HCT116 (cell line): ENCODE data around the gene FTO. TPM values are rescaled to one million over a fixed set of nuclear protein-coding genes. Genes with fewer than 3 reads are reported as not detected.

ENCODE experiments used
- ATAC-seq: fragments of 200-7000 bp; cut with Tn5 transposase; 2 replicates; pipeline ENCODE4 v1.9.1; 2020; ENCODE audit warnings: mild to moderate bottlenecking, moderate library complexity
- BruUV-seq: library from RNA; stranded (reverse); fragments of 400-500 nt; replicated peaks from 2 replicates; lab custom pipeline; 2021; lab: Mats Ljungman, UMichigan
- CTCF ChIA-PET: fragments of 300-600 bp; sonication (Branson Sonifier 250); formaldehyde crosslinking; loops from one replicate; lab custom pipeline; 2021; ENCODE audit warnings: antibody characterized with exemption; lab: Charles Lee
- POLR2A ChIA-PET: fragments of 300-600, 350-600 bp; sonication (Branson Sonifier 250); formaldehyde crosslinking; loops from one replicate; lab custom pipeline; 2021; ENCODE audit warnings: antibody characterized with exemption; lab: Charles Lee
- RAD21 ChIA-PET, 2 experiments: fragments of 300-600 bp; sonication (Branson Sonifier 250); formaldehyde crosslinking; loops; one replicate each; lab custom pipeline; 2023; ENCODE audit warnings: low total read pairs in 2 of 2; ENCODE audit not compliant: uncharacterized antibody in 2 of 2, unreplicated experiment in 2 of 2, low non-redundant PET in 1 of 2; lab: Charles Lee
- DNase-seq: peaks from one replicate; pipeline ENCODE4 v3.0.0-alpha.2; 2010; ENCODE audit warnings: low read depth, low spot score
- H2AFZ ChIP-seq: fragments of 200-600 bp; shearing (Covaris generic), sonication (generic); 2 replicates; pipeline ENCODE4 v1.6.1; 2017; ENCODE audit warnings: low read depth, mixed run types, mixed read lengths, antibody characterized with exemption, low read length; ENCODE audit not compliant: poor library complexity, severe bottlenecking
- H3K27ac ChIP-seq: 2 replicates; pipeline ENCODE4 v1.5.1; 2012; ENCODE audit warnings: low read depth, low read length
- H3K27me3 ChIP-seq: fragments of 200-600 bp; sonication (generic); 2 replicates; pipeline ENCODE4 v1.6.1; 2016; ENCODE audit warnings: mixed run types, low read length, mixed read lengths; ENCODE audit not compliant: insufficient read depth
- H3K36me3 ChIP-seq, 2 experiments: fragments of 200-500 bp in 1 of 2; fragments of 200-600 bp in 1 of 2; sonication (Bioruptor generic) in 1 of 2; sonication (generic) in 1 of 2; 2 replicates each; pipeline versions ENCODE4 v1.5.1 to v1.6.1; 2014 to 2016; ENCODE audit warnings: low read length in 2 of 2, inconsistent platforms in 1 of 2, mixed read lengths in 1 of 2, mixed run types in 1 of 2; ENCODE audit not compliant: insufficient read depth in 2 of 2, control insufficient read depth in 1 of 2
- H3K4me1 ChIP-seq, 2 experiments: fragments of 200-600 bp in 1 of 2; sonication (generic) in 1 of 2; 2 replicates each; pipeline versions ENCODE4 v1.5.1 to v1.6.1; 2012 to 2017; ENCODE audit warnings: low read length in 2 of 2, inconsistent platforms in 1 of 2, mild to moderate bottlenecking in 1 of 2, mixed read lengths in 1 of 2, mixed run types in 1 of 2, moderate library complexity in 1 of 2; ENCODE audit not compliant: insufficient read depth in 2 of 2, control insufficient read depth in 1 of 2
- H3K4me2 ChIP-seq: fragments of 200-600 bp; sonication (generic); 2 replicates; pipeline ENCODE4 v1.6.1; 2017; ENCODE audit warnings: mixed run types, low read length, mixed read lengths
- H3K4me3 ChIP-seq, 2 experiments: fragments of 200-600 bp in 1 of 2; sonication (generic) in 1 of 2; replicated peaks in 1 of 2; 2 replicates each; pipeline ENCODE4 v1.5.1; 2011 to 2016; ENCODE audit warnings: low read length in 2 of 2, control low read depth in 1 of 2, low read depth in 1 of 2, mild to moderate bottlenecking in 1 of 2, mixed read lengths in 1 of 2, mixed run types in 1 of 2
- H3K79me2 ChIP-seq: fragments of 200-600 bp; sonication (generic); 2 replicates; pipeline ENCODE4 v1.6.1; 2017; ENCODE audit warnings: mild to moderate bottlenecking, mixed run types, low read length, moderate library complexity, mixed read lengths; ENCODE audit not compliant: insufficient read depth
- H3K9ac ChIP-seq: fragments of 200-600 bp; sonication (generic); 2 replicates; pipeline ENCODE4 v1.6.1; 2016; ENCODE audit warnings: low read length, mixed read lengths
- H3K9me2 ChIP-seq: fragments of 200-600 bp; sonication (generic), shearing (Covaris generic); 2 replicates; pipeline ENCODE4 v1.6.1; 2017; ENCODE audit warnings: mixed run types, mild to moderate bottlenecking, moderate library complexity; ENCODE audit not compliant: insufficient read depth
- H3K9me3 ChIP-seq, 2 experiments: fragments of 200-500 bp in 1 of 2; fragments of 200-600 bp in 1 of 2; sonication (Bioruptor generic) in 1 of 2; sonication (generic) in 1 of 2; 2 replicates each; pipeline ENCODE4 v1.6.1; 2014 to 2017; ENCODE audit warnings: low read length in 2 of 2, mixed read lengths in 2 of 2, inconsistent platforms in 1 of 2, low read depth in 1 of 2, mild to moderate bottlenecking in 1 of 2, mixed run types in 1 of 2, moderate library complexity in 1 of 2; ENCODE audit not compliant: control insufficient read depth in 1 of 2, insufficient read depth in 1 of 2
- H4K20me1 ChIP-seq: fragments of 200-600 bp; sonication (generic), shearing (Covaris generic); 2 replicates; pipeline ENCODE4 v1.6.1; 2017; ENCODE audit warnings: mixed run types, mild to moderate bottlenecking, moderate library complexity; ENCODE audit not compliant: insufficient read depth
- CBX3 ChIP-seq: IDR thresholded peaks from 2 replicates; pipeline ENCODE4 v1.6.1; 2012; ENCODE audit warnings: low read depth
- CEBPB ChIP-seq: IDR thresholded peaks from 2 replicates; pipeline ENCODE4 v1.6.1; 2012; ENCODE audit warnings: low read depth
- EGR1 ChIP-seq: IDR thresholded peaks from 2 replicates; pipeline ENCODE4 v1.6.1; 2012; ENCODE audit warnings: low read depth
- MAX ChIP-seq: IDR thresholded peaks from 2 replicates; pipeline ENCODE4 v1.6.1; 2012
- POLR2AphosphoS5 ChIP-seq: IDR thresholded peaks from 2 replicates; pipeline ENCODE4 v1.6.1; 2011; ENCODE audit warnings: mild to moderate bottlenecking, low read depth, low read length, moderate library complexity
- RAD21 ChIP-seq: IDR thresholded peaks from 2 replicates; pipeline ENCODE4 v1.6.1; 2012; ENCODE audit warnings: low read depth, mild to moderate bottlenecking
- SIN3A ChIP-seq: IDR thresholded peaks from 2 replicates; pipeline ENCODE4 v1.6.1; 2012; ENCODE audit warnings: low read depth
- SP1 ChIP-seq: IDR thresholded peaks from 2 replicates; pipeline ENCODE4 v1.6.1; 2012; ENCODE audit warnings: low read depth
- YY1 ChIP-seq: IDR thresholded peaks from 2 replicates; pipeline ENCODE4 v1.6.1; 2011; ENCODE audit warnings: low read length, low read depth, moderate library complexity, mild to moderate bottlenecking; ENCODE audit not compliant: insufficient replicate concordance; ENCODE audit errors: extremely low read depth
- ZNF274 ChIP-seq: fragments of 200-500 bp; sonication (Bioruptor generic); IDR thresholded peaks from 2 replicates; pipeline ENCODE4 v1.6.1; 2014; ENCODE audit warnings: mild to moderate bottlenecking, low read depth, low read length, inconsistent platforms
- intact Hi-C: fragments of 100-400 bp; cut with micrococcal nuclease; formaldehyde crosslinking; loops from 2 replicates; pipeline ENCODE4 v1.10.0; 2022
- total RNA-seq: library from RNA; stranded (reverse); gene quantifications from one replicate; pipeline ENCODE4 v1.2.1, GENCODE V29; 2021; ENCODE audit not compliant: unreplicated experiment

FTO gene
- total RNA-seq, 1 experiment from 2014 or later, result 55.2 TPM

DNA sequence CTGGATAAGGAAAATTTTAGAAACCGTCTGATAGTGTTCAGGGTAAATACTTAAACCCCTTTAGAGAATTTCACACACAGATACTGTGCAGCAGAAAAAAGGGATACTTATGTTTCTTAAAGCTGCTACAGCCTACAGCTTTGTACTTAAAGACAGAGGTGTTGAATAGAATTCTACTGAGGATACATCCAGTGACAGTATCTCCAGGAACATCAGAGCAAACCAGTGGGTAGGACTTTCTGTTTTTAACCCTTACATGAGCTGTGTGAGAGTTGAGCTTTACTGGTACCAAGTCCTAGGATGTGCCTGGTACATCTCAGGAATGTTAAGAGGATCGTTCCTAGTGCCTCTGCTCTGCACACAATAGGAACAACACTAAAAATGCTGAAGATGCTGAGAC lies 191.5 kb downstream of the FTO start:
- POLR2A ChIA-PET, result interaction anchor here (0.7 kb wide), 1 partner anchor 466 kb away, joined by 3 read pairs; no protein-coding TSS in a partner anchor
- Histone ChIP-seq H2AFZ (no peak overlapping the region), H3K9me2 (no peaks in the 10 kb centered on the region), H3K9me3 (no peaks in the 10 kb centered on the region), H3K27me3 (no peaks in the 10 kb centered on the region), H3K79me2 (no peaks in the 10 kb centered on the region), H3K36me3 (no peaks in the 10 kb centered on the region), H3K9ac (no peak overlapping the region), H3K4me1 (no peaks in the 10 kb centered on the region), H3K4me3 (no peak overlapping the region), H4K20me1 (no peaks in the 10 kb centered on the region), H3K27ac (no peak overlapping the region), H3K4me2 (no peak overlapping the region)
- BruUV-seq, result no TSS peak
- intact Hi-C loops, result loop anchor here (10.0 kb wide), 2 partner anchors 389 to 1059 kb away; partner anchors contain the start of gene IRX3
- CTCF ChIA-PET, result no interaction called here
- TF ChIP-seq EGR1 (no peak), RAD21 (no peak), YY1 (no peak), SIN3A (no peak), CEBPB (no peak)
- DNase-seq, result no peak
- no peak for ATAC-seq
- RAD21 ChIA-PET, result no interaction called here

- no peaks in the 10 kb centered on the region for H3K79me2 ChIP-seq
- intact Hi-C loops, result loop anchor here (10.0 kb wide), 2 partner anchors 389 to 1059 kb away; partner anchors contain the start of gene IRX3
- no peaks in the 10 kb centered on the region for H3K9me2 ChIP-seq
- H3K27ac ChIP-seq, result no peak overlapping the region
- no TSS peak for BruUV-seq
- RAD21 ChIA-PET, result no interaction called here
- CTCF ChIA-PET, result no interaction called here
- no peaks in the 10 kb centered on the region for H3K27me3 ChIP-seq
- H2AFZ ChIP-seq, result no peak overlapping the region
- no peaks in the 10 kb centered on the region for H3K9me3 ChIP-seq
- H3K4me2 ChIP-seq, result no peak overlapping the region
- POLR2A ChIA-PET, result interaction anchor here (0.7 kb wide), 1 partner anchor 466 kb away, joined by 3 read pairs; no protein-coding TSS in a partner anchor
- TF ChIP-seq SP1 (no peak), CBX3 (no peak), YY1 (no peak), EGR1 (no peak), MAX (no peak), POLR2AphosphoS5 (no peak), ZNF274 (no peak)
- H3K4me3 ChIP-seq, result no peak overlapping the region
- no peaks in the 10 kb centered on the region for H3K4me1 ChIP-seq
- H3K9ac ChIP-seq, result no peak overlapping the region
- ATAC-seq (no peak), DNase-seq (no peak)
- no peaks in the 10 kb centered on the region for H3K36me3 ChIP-seq
- H4K20me1 ChIP-seq, result no peaks in the 10 kb centered on the region
Measured at GRCh38 chr16:53895851-53896250, 191.9 kb downstream of the FTO start.
